CD4-positive, alpha-beta T cell treated with Interferon gamma for 1 hour (primary cell): ENCODE data around the gene ZC3H10.

Experiments used
- DNase-seq: peaks from one replicate; pipeline ENCODE4 v3.0.0-alpha.2; 2020

Gene ZC3H10

GRCh38 chr12:56128670-56129205 is 10.7 kb downstream of the ZC3H10 start:
- no peak for DNase-seq

GRCh38 chr12:56129206-56129941 is 11.3 kb downstream of the ZC3H10 start:
- peak; percentile 78 for DNase-seq

- no peak for DNase-seq
Measured at GRCh38 chr12:56129942-56130495, 12.0 kb downstream of the ZC3H10 start.

- DNase-seq, result no peak
Measured at GRCh38 chr12:56130876-56131275, 12.8 kb downstream of the ZC3H10 start.

- no peak for DNase-seq
Measured at GRCh38 chr12:56134897-56135296, 16.8 kb downstream of the ZC3H10 start.

- DNase-seq, result no peak
Measured at GRCh38 chr12:56137853-56138571, 19.9 kb downstream of the ZC3H10 start.

GRCh38 chr12:56141946-56142784 is 24.1 kb downstream of the ZC3H10 start:
- no peak for DNase-seq

- DNase-seq, result no peak
Measured at GRCh38 chr12:56143217-56143616, 25.2 kb downstream of the ZC3H10 start.

- no peak for DNase-seq
Measured at GRCh38 chr12:56143870-56144269, 25.8 kb downstream of the ZC3H10 start.

- no peak for DNase-seq
Measured at GRCh38 chr12:56145217-56145616, 27.2 kb downstream of the ZC3H10 start.

- no peak for DNase-seq
Measured at GRCh38 chr12:56146492-56147460, 28.7 kb downstream of the ZC3H10 start.

- no peak for DNase-seq
Measured at GRCh38 chr12:56150563-56150962, 32.5 kb downstream of the ZC3H10 start.

GRCh38 chr12:56151672-56152131 is 33.6 kb downstream of the ZC3H10 start:
- peak; percentile 52 for DNase-seq

GRCh38 chr12:56152132-56152755 is 34.2 kb downstream of the ZC3H10 start, which contains the start of gene MYL6B:
Gene MYL6B, plus strand, starts transcription at chr12:56152587. Its CDS starts 1,332 bp downstream, at chr12:56153919.
- DNase-seq, result peak; percentile 87

GRCh38 chr12:56152756-56153677 is 35.0 kb downstream of the ZC3H10 start:
- DNase-seq, result no peak

- DNase-seq, result no peak
Measured at GRCh38 chr12:56153678-56154065, 35.6 kb downstream of the ZC3H10 start.

GRCh38 chr12:56154246-56154771 is 36.2 kb downstream of the ZC3H10 start:
- no peak for DNase-seq

- DNase-seq, result no peak
Measured at GRCh38 chr12:56154818-56155217, 36.8 kb downstream of the ZC3H10 start.

GRCh38 chr12:56155256-56155845 is 37.3 kb downstream of the ZC3H10 start:
- no peak for DNase-seq
